ENCODE results near the gene OSBPL9.
"Not testable (repeated sequence)": the region's sequence is repeated elsewhere in the genome, so short reads cannot be mapped to it uniquely, and the experiment has no call there.

OSBPL9 gene

DNA sequence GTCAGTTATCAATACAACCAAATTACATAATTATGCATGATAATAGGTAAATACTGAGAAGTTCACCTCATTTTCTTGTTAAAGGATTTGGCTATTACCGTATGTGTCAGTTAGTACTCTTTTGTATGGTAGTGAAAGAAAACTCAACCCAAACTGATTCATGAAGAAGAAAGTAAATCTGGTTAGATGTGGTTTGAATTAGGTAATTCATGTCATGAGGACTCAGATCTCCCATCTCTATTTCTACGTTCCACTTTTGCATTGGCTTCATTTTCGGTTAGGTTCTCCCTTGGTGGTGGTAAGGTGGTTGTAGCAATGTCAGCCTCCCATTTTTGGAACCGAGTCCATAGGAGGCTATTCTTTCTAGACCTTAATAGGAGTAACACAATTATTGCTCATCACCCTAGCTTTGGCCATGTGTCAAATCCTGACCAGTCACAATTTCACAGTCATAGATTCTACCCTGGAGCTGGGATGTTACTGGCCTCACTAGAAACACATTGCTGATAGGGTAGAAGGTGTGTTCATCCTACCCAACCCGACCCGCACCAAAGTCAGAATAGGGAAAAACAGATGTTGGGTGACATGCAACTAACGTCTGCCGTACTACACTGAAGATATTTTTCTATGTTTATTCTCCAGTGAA, 97.6 kb downstream of the OSBPL9 start:
- DNase-seq: peak; percentile 13

- no peak for DNase-seq
Observed at GRCh38 chr1:51715369-51715768, 98.5 kb downstream of the OSBPL9 start.

DNA sequence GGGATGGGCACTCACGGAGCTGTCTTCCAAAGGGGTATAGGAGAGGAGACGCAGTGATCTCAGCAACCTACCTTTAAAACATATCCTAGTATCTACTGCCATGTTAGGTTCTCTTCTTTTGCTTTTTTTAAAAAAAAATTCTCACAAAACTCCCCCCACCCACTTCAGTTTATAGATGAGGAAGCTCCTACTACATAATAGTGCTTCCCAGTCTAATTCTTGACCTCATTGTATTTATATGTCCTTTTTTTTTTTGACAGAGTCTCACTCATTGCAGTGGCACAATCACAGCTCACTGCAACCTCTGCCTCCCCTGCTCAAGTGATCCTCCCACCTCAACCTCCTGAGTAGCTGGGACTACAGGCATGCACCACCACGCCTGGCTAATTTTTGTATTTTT, 99.9 kb downstream of the OSBPL9 start:
- no peak for DNase-seq

- DNase-seq: no peak
Observed at GRCh38 chr1:51717842-51718241, 101.0 kb downstream of the OSBPL9 start.

- DNase-seq: no peak
Observed at GRCh38 chr1:51719146-51719545, 102.3 kb downstream of the OSBPL9 start.

DNA sequence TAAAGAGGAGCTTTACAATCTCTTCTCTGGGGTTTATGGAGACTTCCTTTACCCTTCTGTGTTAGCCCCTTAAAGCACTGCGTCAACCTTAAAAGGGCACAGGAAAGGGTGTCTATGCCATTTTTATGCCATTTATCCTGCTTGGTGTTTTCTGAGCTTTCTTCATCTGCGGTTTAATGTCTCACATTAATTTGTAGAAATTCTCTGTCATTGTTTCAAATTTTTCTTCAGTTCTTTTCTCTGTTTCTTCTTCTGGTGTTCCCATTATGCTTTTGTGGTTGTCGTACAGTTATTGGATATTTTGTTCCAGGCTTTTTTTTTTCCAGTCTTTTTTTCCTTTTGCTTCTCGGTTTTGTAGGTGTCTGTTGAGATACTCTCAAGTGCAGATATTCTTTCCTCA, 107.9 kb downstream of the OSBPL9 start:
- DNase-seq: no peak

DNA sequence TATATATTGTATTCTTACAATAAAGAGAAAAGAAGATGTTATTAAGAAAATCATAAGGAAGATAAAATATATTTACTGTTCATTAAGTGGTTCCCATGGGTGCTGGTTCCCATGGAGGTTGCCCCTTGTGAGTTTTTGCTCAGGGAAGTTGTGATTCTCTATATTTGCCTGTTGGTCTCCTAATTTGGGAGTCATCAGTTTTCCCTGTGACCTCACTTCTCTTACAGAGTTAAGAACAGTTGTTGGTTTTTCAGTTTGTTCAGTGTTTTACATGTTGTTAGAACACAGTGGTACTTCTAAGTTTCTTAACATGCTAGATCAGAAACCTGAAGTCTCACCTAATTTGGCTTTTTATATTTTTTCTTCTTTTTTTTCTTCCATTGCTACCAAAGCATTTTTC, 109.2 kb downstream of the OSBPL9 start:
- DNase-seq: no peak

DNA sequence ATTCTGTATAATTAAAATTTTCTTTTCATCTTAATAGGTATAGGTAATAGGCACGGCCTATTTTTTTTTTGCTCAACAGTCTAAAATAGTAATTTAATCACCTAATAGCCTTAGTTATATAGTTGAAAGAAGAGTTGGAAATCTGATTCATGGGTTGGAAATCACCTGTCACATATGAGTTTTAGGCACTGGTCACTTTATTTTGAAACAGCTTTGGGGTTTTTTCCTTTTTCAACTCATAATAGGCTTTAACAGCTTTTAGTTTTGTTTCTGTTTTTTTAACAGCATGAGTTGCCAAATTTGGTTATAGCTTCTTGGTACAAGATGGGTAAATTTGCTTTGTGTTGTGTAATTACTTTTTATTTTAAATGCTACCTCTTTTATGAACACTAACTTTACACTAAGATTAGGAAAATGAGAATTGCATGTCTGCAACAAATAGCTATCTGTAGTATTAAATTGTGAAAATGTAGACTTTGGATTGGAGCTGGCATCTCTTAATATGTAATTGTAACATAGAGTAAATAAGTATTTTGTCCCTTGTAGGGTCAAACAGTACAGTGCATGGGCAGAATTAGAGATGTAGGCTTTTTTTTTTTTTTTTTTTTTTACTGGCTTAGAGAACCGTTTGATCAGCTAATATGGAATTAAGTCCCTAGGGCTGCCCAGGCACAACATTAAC, 109.8 kb downstream of the OSBPL9 start:
- DNase-seq: no peak

DNA sequence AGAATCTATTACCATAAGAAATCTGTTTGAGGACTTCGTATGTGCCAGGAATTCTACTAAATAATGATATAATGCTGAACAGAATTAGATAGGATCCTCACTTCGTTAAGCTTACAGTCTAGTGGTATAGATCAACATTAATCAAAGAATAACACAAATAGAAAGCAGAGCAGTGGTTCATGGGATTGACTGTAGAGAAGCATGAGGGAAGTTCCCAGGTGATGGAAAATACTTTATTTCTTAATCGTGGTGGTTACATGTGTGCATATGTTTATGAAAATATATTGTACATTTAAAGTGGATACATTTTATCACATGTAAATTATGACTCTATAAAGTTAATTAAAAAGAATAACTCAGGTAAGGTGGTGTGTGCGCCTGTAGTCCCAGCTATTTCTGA, 110.5 kb downstream of the OSBPL9 start:
- DNase-seq: no peak

GRCh38 chr1:51728611-51729155, 111.8 kb downstream of the OSBPL9 start:
- DNase-seq: no peak

GRCh38 chr1:51729156-51729823, 112.4 kb downstream of the OSBPL9 start:
- peak; percentile 91 for DNase-seq

- peak; percentile 20 for DNase-seq
Observed at GRCh38 chr1:51729824-51730301, 113.0 kb downstream of the OSBPL9 start.

DNA sequence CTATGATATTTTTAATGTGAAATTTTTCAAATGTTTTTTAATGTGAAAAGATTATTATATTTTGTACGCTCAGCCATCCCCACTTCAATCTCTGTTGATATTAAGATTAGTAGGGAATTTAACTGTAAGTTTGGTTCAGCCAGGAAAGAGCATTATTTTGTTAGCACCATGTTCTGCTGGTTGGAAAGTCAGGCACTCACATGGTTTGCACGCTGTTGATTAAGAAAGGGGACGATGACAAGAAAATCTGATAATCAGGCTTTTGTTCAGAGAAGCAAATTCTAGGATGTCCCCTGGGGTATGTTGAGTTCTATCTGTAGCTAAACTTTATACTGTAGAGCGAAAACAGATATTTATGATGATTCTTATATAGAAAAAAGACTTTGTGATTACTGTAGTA, 115.1 kb downstream of the OSBPL9 start:
- no peak for DNase-seq

DNA sequence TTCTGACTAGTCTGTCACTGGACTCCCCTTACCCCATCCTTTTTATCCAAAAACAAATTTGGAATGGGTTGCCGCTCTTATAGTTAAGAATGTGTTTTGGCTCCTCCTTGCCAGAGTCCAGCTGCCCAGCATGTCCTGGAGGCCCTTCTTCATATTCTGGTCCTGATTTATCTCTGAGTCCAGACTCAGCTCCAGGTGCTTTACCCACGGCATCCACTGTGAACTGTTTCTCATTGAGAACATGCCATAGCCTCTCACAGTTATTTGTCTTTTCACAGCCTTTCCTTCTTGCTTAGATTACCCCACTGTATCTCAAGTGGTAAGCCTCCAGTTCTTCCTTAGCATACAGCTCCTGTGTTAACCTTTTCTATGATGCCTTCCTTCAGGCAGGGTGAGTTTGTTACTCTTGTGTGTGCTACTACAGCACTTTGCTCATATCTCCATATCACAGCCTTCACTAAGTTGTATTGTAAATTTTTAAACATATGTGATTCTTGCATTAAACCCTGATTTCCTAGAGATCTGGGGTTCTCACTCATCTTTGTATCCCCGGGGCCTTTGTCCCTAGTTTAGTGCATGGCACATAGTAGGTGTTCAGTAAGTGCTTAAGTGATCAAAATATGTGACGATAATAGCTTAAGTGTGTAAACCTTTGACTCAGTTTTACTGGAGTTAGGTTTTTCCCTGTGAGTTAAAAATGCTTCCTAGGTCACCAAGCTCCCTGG, 116.0 kb downstream of the OSBPL9 start:
- no peak for DNase-seq

DNA sequence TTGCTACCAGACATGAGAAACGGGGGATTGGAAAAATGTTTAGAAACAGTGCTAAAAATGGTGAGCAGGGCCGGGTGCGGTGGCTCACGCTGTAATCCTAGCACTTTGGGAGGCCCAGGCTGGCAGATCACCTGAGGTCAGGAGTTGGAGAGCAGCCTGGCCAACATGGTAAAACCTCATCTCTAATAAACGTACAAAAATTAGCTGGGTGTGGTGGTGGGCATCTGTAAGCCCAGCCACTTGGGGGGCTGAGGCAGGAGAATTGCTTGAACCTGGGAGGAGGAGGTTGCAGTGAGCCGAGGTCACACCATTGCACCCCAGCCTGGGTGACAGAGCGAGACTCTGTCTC, 116.5 kb downstream of the OSBPL9 start:
- DNase-seq: not testable (repeated sequence)

- DNase-seq: peak; percentile 16
Observed at GRCh38 chr1:51733793-51734522, 117.1 kb downstream of the OSBPL9 start.

GRCh38 chr1:51734896-51735745, 118.2 kb downstream of the OSBPL9 start:
- no peak for DNase-seq

GRCh38 chr1:51735746-51736254, 118.9 kb downstream of the OSBPL9 start:
- DNase-seq: no peak

DNA sequence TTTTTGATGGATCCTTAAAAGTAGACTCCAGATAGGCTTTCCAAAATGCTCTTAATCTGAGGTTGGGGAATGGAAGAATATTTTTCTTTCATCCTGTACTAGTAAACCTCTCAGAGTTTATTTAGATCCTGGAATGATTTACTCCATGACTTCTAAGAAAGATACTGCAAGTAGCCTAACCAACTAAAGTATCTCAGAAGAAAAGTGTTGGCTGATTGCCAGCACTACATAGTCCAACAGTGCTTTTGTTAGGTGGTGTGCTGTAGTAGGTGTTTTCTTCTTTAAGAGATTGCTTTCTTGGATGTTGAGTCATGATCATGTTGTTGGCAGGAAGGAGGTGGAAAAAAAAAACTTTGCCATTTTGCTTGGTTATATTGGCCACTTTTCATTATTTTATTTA, 119.8 kb downstream of the OSBPL9 start:
- peak; percentile 57 for DNase-seq

GRCh38 chr1:51738681-51739080, 121.8 kb downstream of the OSBPL9 start:
- DNase-seq: no peak

DNA sequence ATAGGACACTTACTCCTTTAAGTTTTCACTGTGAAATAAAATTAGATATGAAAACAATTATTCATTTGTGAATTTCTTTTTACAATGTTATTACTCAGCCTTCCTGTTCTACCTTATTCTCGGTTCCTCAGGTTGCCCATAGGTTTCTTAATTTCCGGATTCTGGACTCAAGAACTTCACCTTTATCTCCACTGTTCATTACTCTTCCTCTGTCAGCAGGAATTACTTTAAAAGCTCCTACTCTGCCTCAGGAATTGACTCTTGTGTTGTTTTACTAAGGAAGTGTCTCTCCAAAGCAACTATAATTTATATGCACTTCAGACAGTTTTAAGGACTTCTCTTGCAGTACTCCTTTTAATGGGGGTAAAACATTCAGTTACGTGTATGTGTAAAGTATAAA, 123.8 kb downstream of the OSBPL9 start:
- DNase-seq: no peak

Measured in fibroblast of skin of right biceps (primary cell).